Fibroblast of lung (primary cell): ENCODE data around the gene OR13C9.
"Not testable (repeated sequence)": the region's sequence is repeated elsewhere in the genome, so short reads cannot be mapped to it uniquely, and the experiment has no call there.

Source experiments
- EZH2 ChIP-seq: IDR thresholded peaks from 2 replicates; pipeline ENCODE4 v1.5.1; 2012; ENCODE audit warnings: low read length, control low read depth, mild to moderate bottlenecking; ENCODE audit errors: missing control alignments
- TF ChIP-seq, protein P1 (sequence below), 2 donors: IDR thresholded peaks in 1 of 2; conservative IDR thresholded peaks in 1 of 2; 1 replicate in 1 of 2; 2 replicates in 1 of 2; pipeline ENCODE4 v1.5.1; 2011 to 2012; ENCODE audit warnings: low read length in 2 of 2, control low read depth in 1 of 2, inconsistent platforms in 1 of 2, low read depth in 1 of 2, mild to moderate bottlenecking in 1 of 2

DNA sequence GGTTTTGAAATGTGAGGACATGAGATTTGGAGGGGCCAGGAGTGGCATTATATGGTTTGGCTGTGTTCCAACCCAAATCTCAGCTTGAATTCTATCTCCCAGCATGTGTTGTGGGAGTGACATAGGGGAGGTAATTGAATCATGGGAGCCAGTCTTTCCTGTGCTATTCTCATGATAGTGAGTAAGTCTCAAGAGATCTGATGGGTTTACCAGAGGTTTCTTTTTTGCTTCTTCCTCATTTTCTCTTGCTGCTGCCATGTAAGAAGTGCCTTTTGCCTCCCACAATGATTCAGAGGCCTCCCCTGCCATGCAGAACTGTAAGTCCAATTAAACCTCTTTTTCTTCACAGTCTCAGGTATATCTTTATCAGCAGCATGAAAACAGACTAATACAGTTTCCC lies 8.0 kb upstream of the OR13C9 start:
- TF ChIP-seq, protein P1, sequence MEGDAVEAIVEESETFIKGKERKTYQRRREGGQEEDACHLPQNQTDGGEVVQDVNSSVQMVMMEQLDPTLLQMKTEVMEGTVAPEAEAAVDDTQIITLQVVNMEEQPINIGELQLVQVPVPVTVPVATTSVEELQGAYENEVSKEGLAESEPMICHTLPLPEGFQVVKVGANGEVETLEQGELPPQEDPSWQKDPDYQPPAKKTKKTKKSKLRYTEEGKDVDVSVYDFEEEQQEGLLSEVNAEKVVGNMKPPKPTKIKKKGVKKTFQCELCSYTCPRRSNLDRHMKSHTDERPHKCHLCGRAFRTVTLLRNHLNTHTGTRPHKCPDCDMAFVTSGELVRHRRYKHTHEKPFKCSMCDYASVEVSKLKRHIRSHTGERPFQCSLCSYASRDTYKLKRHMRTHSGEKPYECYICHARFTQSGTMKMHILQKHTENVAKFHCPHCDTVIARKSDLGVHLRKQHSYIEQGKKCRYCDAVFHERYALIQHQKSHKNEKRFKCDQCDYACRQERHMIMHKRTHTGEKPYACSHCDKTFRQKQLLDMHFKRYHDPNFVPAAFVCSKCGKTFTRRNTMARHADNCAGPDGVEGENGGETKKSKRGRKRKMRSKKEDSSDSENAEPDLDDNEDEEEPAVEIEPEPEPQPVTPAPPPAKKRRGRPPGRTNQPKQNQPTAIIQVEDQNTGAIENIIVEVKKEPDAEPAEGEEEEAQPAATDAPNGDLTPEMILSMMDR (conservative IDR thresholded peaks at IDR 0.05 in 1 of 2, IDR thresholded peaks at IDR 0.05 in 1 of 2; ENCODE audit: low read depth in 1 of 2, low read length in 2 of 2), result not testable (repeated sequence)
- not testable (repeated sequence) for TF ChIP-seq EZH2
